ENCODE measurements around the gene AP4S1. TPM values are rescaled to one million over a fixed set of nuclear protein-coding genes. Genes with fewer than 3 reads are reported as not detected.
A peak's percentile ranks its signal among the peaks of the same experiment; 100 is the strongest.
"Not testable (repeated sequence)": the region's sequence is repeated elsewhere in the genome, so short reads cannot be mapped to it uniquely, and the experiment has no call there.

AP4S1 gene
- polyA plus RNA-seq (2013, experiment 1 of 2): 6.7 TPM
- polyA plus RNA-seq (2013, experiment 2 of 2): 7.0 TPM

- peak within 1 kb of the TSS; percentile 97 for H2BK5ac ChIP-seq (ENCODE audit: low read depth, low read length, poor library complexity, severe bottlenecking)
- H3K4me2 ChIP-seq (ENCODE audit: low read length, poor library complexity, severe bottlenecking): peak within 1 kb of the TSS; percentile 79
- H3K9ac ChIP-seq (ENCODE audit: low read length): peak within 1 kb of the TSS; percentile 97
- peak within 1 kb of the TSS; percentile 97 for H2BK15ac ChIP-seq (ENCODE audit: low read depth, poor library complexity, severe bottlenecking)
- peak within 1 kb of the TSS in 1 of 2 experiments; percentile 66 for H3K23ac ChIP-seq (ENCODE audit: low read length in 2 of 2)
- peaks cover 2% of the 10 kb centered on the region for H3K4me1 ChIP-seq (ENCODE audit: control insufficient read depth, insufficient read depth, low read depth, low read length)
- peak within 1 kb of the TSS; percentile 88 for H4K8ac ChIP-seq (ENCODE audit: low read length)
- peak within 1 kb of the TSS; percentile 97 to 99 for H3K14ac ChIP-seq (ENCODE audit: low read length in 2 of 2)
- H4K91ac ChIP-seq (ENCODE audit: low read length): peak within 1 kb of the TSS; percentile 92
- peak within 1 kb of the TSS; percentile 13 for H2AK5ac ChIP-seq (ENCODE audit: low read length, severe bottlenecking)
- H3K18ac ChIP-seq (ENCODE audit: low read depth in 1 of 2, low read length in 2 of 2): peak within 1 kb of the TSS; percentile 97
- peak within 1 kb of the TSS; percentile 100 for H3K27ac ChIP-seq (ENCODE audit: low read length, poor library complexity, severe bottlenecking)
- H3K4ac ChIP-seq (ENCODE audit: low read depth in 1 of 2, low read length in 2 of 2): peak within 1 kb of the TSS; percentile 83 to 98
- H3K27me3 ChIP-seq (ENCODE audit: control insufficient read depth in 1 of 2, insufficient read depth in 1 of 2, low read length in 2 of 2): no peaks in the 10 kb centered on the region
- peak within 1 kb of the TSS; percentile 89 to 99 for H3K4me3 ChIP-seq (ENCODE audit: insufficient read depth in 1 of 2, low read depth in 1 of 2, low read length in 2 of 2)
- peak within 1 kb of the TSS; percentile 64 for H2AFZ ChIP-seq (ENCODE audit: low read depth, low read length)
- DNase-seq: peak; percentile 59
- H3K9me3 ChIP-seq (ENCODE audit: control insufficient read depth, low read length): no peaks in the 10 kb centered on the region
- under 1% methylated on average over 53 of the region's 53 CpGs for WGBS
- H3K36me3 ChIP-seq (ENCODE audit: control insufficient read depth in 1 of 2, insufficient read depth in 2 of 2, low read depth in 1 of 2, low read length in 2 of 2): peaks cover 2 to 21% of the 10 kb centered on the region in 2 experiments
- peaks cover 5% of the 10 kb centered on the region for H3K79me1 ChIP-seq (replicated peaks; ENCODE audit: low read length, poor library complexity, severe bottlenecking)
- H2BK12ac ChIP-seq (ENCODE audit: low read length in 2 of 2): peak within 1 kb of the TSS in 1 of 2 experiments; percentile 59
- peak within 1 kb of the TSS; percentile 93 for H2BK120ac ChIP-seq (ENCODE audit: low read depth, low read length)
These were observed at the start of gene AP4S1 for GRCh38 chr14:31025367-31026076. Gene AP4S1, plus strand, starts transcription at chr14:31025649. Its CDS starts 40,548 bp downstream, at chr14:31066197.

- H3K36me3 ChIP-seq (ENCODE audit: control insufficient read depth in 1 of 2, insufficient read depth in 2 of 2, low read depth in 1 of 2, low read length in 2 of 2): peaks cover 0 to under 1% of the 10 kb centered on the region in 2 experiments
- H2BK12ac ChIP-seq (ENCODE audit: low read length in 2 of 2): no peak overlapping the region
- no peak overlapping the region for H3K4me3 ChIP-seq (ENCODE audit: insufficient read depth in 1 of 2, low read depth in 1 of 2, low read length in 2 of 2)
- H3K18ac ChIP-seq (ENCODE audit: low read depth in 1 of 2, low read length in 2 of 2): no peak overlapping the region
- H4K91ac ChIP-seq (ENCODE audit: low read length): no peak overlapping the region
- H2AK5ac ChIP-seq (ENCODE audit: low read length, severe bottlenecking): no peak overlapping the region
- no peaks in the 10 kb centered on the region for H3K9me3 ChIP-seq (ENCODE audit: control insufficient read depth, low read length)
- WGBS: no CpG with 5 or more reads among the region's 2 CpGs
- no peak overlapping the region for H2AFZ ChIP-seq (ENCODE audit: low read depth, low read length)
- H3K4me2 ChIP-seq (ENCODE audit: low read length, poor library complexity, severe bottlenecking): no peak overlapping the region
- no peak for DNase-seq
- H3K4me1 ChIP-seq (ENCODE audit: control insufficient read depth, insufficient read depth, low read depth, low read length): peaks cover 5% of the 10 kb centered on the region
- no peaks in the 10 kb centered on the region for H3K27me3 ChIP-seq (ENCODE audit: control insufficient read depth in 1 of 2, insufficient read depth in 1 of 2, low read length in 2 of 2)
- no peak overlapping the region for H3K23ac ChIP-seq (ENCODE audit: low read length in 2 of 2)
- no peaks in the 10 kb centered on the region for H3K79me1 ChIP-seq (replicated peaks; ENCODE audit: low read length, poor library complexity, severe bottlenecking)
- H3K14ac ChIP-seq (ENCODE audit: low read length in 2 of 2): no peak overlapping the region
- no peak overlapping the region for H2BK120ac ChIP-seq (ENCODE audit: low read depth, low read length)
- H3K9ac ChIP-seq (ENCODE audit: low read length): peak overlapping the region; percentile 32
- H2BK15ac ChIP-seq (ENCODE audit: low read depth, poor library complexity, severe bottlenecking): no peak overlapping the region
- no peak overlapping the region for H4K8ac ChIP-seq (ENCODE audit: low read length)
- H3K27ac ChIP-seq (ENCODE audit: low read length, poor library complexity, severe bottlenecking): no peak overlapping the region
- no peak overlapping the region for H3K4ac ChIP-seq (ENCODE audit: low read depth in 1 of 2, low read length in 2 of 2)
- H2BK5ac ChIP-seq (ENCODE audit: low read depth, low read length, poor library complexity, severe bottlenecking): no peak overlapping the region
These were observed 47.7 kb upstream of the AP4S1 start for GRCh38 chr14:30977752-30978151.

- H2BK5ac ChIP-seq (ENCODE audit: low read depth, low read length, poor library complexity, severe bottlenecking); H2AK5ac ChIP-seq (ENCODE audit: low read length, severe bottlenecking); H2BK12ac ChIP-seq (ENCODE audit: low read length in 2 of 2); H3K27ac ChIP-seq (ENCODE audit: low read length, poor library complexity, severe bottlenecking); H4K8ac ChIP-seq (ENCODE audit: low read length); H3K18ac ChIP-seq (ENCODE audit: low read depth in 1 of 2, low read length in 2 of 2); H3K27me3 ChIP-seq (ENCODE audit: control insufficient read depth in 1 of 2, insufficient read depth in 1 of 2, low read length in 2 of 2); H2AFZ ChIP-seq (ENCODE audit: low read depth, low read length); H3K9ac ChIP-seq (ENCODE audit: low read length); H3K4ac ChIP-seq (ENCODE audit: low read depth in 1 of 2, low read length in 2 of 2); H4K91ac ChIP-seq (ENCODE audit: low read length); H3K23ac ChIP-seq (ENCODE audit: low read length in 2 of 2); H2BK120ac ChIP-seq (ENCODE audit: low read depth, low read length); H3K4me3 ChIP-seq (ENCODE audit: insufficient read depth in 1 of 2, low read depth in 1 of 2, low read length in 2 of 2); H2BK15ac ChIP-seq (ENCODE audit: low read depth, poor library complexity, severe bottlenecking); H3K9me3 ChIP-seq (ENCODE audit: control insufficient read depth, low read length); H3K4me1 ChIP-seq (ENCODE audit: control insufficient read depth, insufficient read depth, low read depth, low read length); H3K4me2 ChIP-seq (ENCODE audit: low read length, poor library complexity, severe bottlenecking); H3K14ac ChIP-seq (ENCODE audit: low read length in 2 of 2); H3K36me3 ChIP-seq (ENCODE audit: control insufficient read depth in 1 of 2, insufficient read depth in 2 of 2, low read depth in 1 of 2, low read length in 2 of 2); H3K79me1 ChIP-seq (replicated peaks; ENCODE audit: low read length, poor library complexity, severe bottlenecking): not testable (repeated sequence)
- WGBS: 85% methylated on average over 9 of the region's 13 CpGs
- peak; percentile 83 for DNase-seq
These were observed 45.2 kb upstream of the AP4S1 start for GRCh38 chr14:30980106-30980704.

- Histone ChIP-seq H3K4me1 (ENCODE audit: control insufficient read depth, insufficient read depth, low read depth, low read length) (peaks cover 5% of the 10 kb centered on the region), H3K36me3 (ENCODE audit: control insufficient read depth in 1 of 2, insufficient read depth in 2 of 2, low read depth in 1 of 2, low read length in 2 of 2) (peaks cover 0 to 4% of the 10 kb centered on the region in 2 experiments), H3K9ac (ENCODE audit: low read length) (peak overlapping the region; percentile 45), H3K4me2 (ENCODE audit: low read length, poor library complexity, severe bottlenecking) (no peak overlapping the region), H2BK15ac (ENCODE audit: low read depth, poor library complexity, severe bottlenecking) (no peak overlapping the region), H2BK12ac (ENCODE audit: low read length in 2 of 2) (no peak overlapping the region), H2BK120ac (ENCODE audit: low read depth, low read length) (no peak overlapping the region), H3K14ac (ENCODE audit: low read length in 2 of 2) (no peak overlapping the region), H3K23ac (ENCODE audit: low read length in 2 of 2) (no peak overlapping the region), H3K9me3 (ENCODE audit: control insufficient read depth, low read length) (no peaks in the 10 kb centered on the region), H3K4ac (ENCODE audit: low read depth in 1 of 2, low read length in 2 of 2) (peak overlapping the region in 1 of 2 experiments; percentile 28), H4K91ac (ENCODE audit: low read length) (no peak overlapping the region), H2AK5ac (ENCODE audit: low read length, severe bottlenecking) (no peak overlapping the region), H3K79me1 (replicated peaks; ENCODE audit: low read length, poor library complexity, severe bottlenecking) (no peaks in the 10 kb centered on the region), H3K18ac (ENCODE audit: low read depth in 1 of 2, low read length in 2 of 2) (no peak overlapping the region), H2AFZ (ENCODE audit: low read depth, low read length) (no peak overlapping the region), H3K27ac (ENCODE audit: low read length, poor library complexity, severe bottlenecking) (no peak overlapping the region), H3K27me3 (ENCODE audit: control insufficient read depth in 1 of 2, insufficient read depth in 1 of 2, low read length in 2 of 2) (no peaks in the 10 kb centered on the region), H2BK5ac (ENCODE audit: low read depth, low read length, poor library complexity, severe bottlenecking) (no peak overlapping the region), H3K4me3 (ENCODE audit: insufficient read depth in 1 of 2, low read depth in 1 of 2, low read length in 2 of 2) (no peak overlapping the region), H4K8ac (ENCODE audit: low read length) (no peak overlapping the region)
- 86% methylated on average over 2 of the region's 3 CpGs for WGBS
- no peak for DNase-seq
These were observed 44.5 kb upstream of the AP4S1 start for GRCh38 chr14:30980980-30981379.

Data from mesenchymal stem cell (in vitro differentiated cells and primary cell).